Kidney epithelial cell (primary cell): Measurements from ENCODE around the gene APAF1. TPM values are rescaled to one million over a fixed set of nuclear protein-coding genes. Genes with fewer than 3 reads are reported as not detected.

Source experiments
- DNase-seq: peaks from one replicate; pipeline ENCODE4 v3.0.0-alpha.2; 2010; ENCODE audit warnings: low read depth
- H3K27me3 ChIP-seq: 2 replicates; pipeline ENCODE4 v1.6.0; 2011; ENCODE audit warnings: low read length; ENCODE audit not compliant: control insufficient read depth, insufficient read depth
- H3K36me3 ChIP-seq: 2 replicates; pipeline ENCODE4 v1.5.1; 2011; ENCODE audit warnings: low read length; ENCODE audit not compliant: control insufficient read depth, insufficient read depth
- H3K4me3 ChIP-seq: 2 replicates; pipeline ENCODE4 v1.5.1; 2011; ENCODE audit warnings: low read depth, mild to moderate bottlenecking, control low read depth, low read length
- CTCF ChIP-seq: IDR thresholded peaks from 2 replicates; pipeline ENCODE4 v1.5.1; 2011; ENCODE audit warnings: mild to moderate bottlenecking, moderate library complexity, low read length, control low read depth, inconsistent platforms; ENCODE audit not compliant: insufficient read depth, poor library complexity, severe bottlenecking
- total RNA-seq: library from RNA; depleted of rRNA; stranded (reverse); fragments of >200 nt; gene quantifications from 2 replicates; pipeline ENCODE4 v1.2.3, GENCODE V29; 2015

The APAF1 gene
- total RNA-seq, 1 donor from 2014 or later, result 15.7 TPM

GRCh38 chr12:98701166-98701565 lies 56.1 kb downstream of the APAF1 start:
- no peak for TF ChIP-seq CTCF
- H3K4me3 ChIP-seq, result no peak overlapping the region
- H3K36me3 ChIP-seq, result no peaks in the 10 kb centered on the region
- no peak for DNase-seq
- H3K27me3 ChIP-seq, result no peaks in the 10 kb centered on the region

- no peaks in the 10 kb centered on the region for H3K36me3 ChIP-seq
- TF ChIP-seq CTCF, result no peak
- no peak for DNase-seq
- no peak overlapping the region for H3K4me3 ChIP-seq
- no peaks in the 10 kb centered on the region for H3K27me3 ChIP-seq
Observed at GRCh38 chr12:98709022-98709421, 63.9 kb downstream of the APAF1 start.

GRCh38 chr12:98714426-98714825 lies 69.3 kb downstream of the APAF1 start:
- no peak for TF ChIP-seq CTCF
- H3K27me3 ChIP-seq, result no peaks in the 10 kb centered on the region
- no peaks in the 10 kb centered on the region for H3K36me3 ChIP-seq
- no peak overlapping the region for H3K4me3 ChIP-seq
- DNase-seq, result no peak

GRCh38 chr12:98719515-98720504 lies 74.7 kb downstream of the APAF1 start:
- no peak overlapping the region for H3K4me3 ChIP-seq
- no peaks in the 10 kb centered on the region for H3K27me3 ChIP-seq
- no peak for DNase-seq
- no peaks in the 10 kb centered on the region for H3K36me3 ChIP-seq
- no peak for TF ChIP-seq CTCF

GRCh38 chr12:98721204-98721702 lies 76.2 kb downstream of the APAF1 start:
- no peak overlapping the region for H3K4me3 ChIP-seq
- H3K36me3 ChIP-seq, result no peaks in the 10 kb centered on the region
- no peak for TF ChIP-seq CTCF
- H3K27me3 ChIP-seq, result no peaks in the 10 kb centered on the region
- no peak for DNase-seq
